NCI-H1436 (cell line): ENCODE data around the gene TBX15.
"Not testable (repeated sequence)": the region's sequence is repeated elsewhere in the genome, so short reads cannot be mapped to it uniquely, and the experiment has no call there.

Source experiments
- DNase-seq: peaks from one replicate; lab custom pipeline; 2025; lab: John Stamatoyannopoulos, UW

The TBX15 gene

GRCh38 chr1:118926261-118926660 is 61.9 kb downstream of the TBX15 start:
- no peak for DNase-seq

DNA sequence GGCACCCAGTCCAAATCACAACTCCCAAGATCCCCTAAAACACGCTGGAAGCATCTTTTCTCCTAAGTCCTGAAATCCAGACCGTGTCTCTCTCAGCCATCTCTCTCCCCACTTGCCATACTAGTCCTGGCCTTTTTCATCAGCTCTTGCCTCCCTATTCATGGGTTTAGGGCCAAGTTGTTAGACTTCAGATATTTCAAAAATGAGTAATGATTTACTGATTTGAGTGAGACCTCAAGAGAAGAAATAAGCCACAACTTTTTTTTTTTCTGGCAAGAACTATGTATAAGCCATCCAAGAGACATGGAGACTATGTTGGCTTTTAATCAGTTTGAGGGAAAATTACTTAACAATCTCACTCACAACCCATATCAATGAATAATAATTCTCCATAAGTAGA is 62.5 kb downstream of the TBX15 start:
- DNase-seq, result no peak

DNA sequence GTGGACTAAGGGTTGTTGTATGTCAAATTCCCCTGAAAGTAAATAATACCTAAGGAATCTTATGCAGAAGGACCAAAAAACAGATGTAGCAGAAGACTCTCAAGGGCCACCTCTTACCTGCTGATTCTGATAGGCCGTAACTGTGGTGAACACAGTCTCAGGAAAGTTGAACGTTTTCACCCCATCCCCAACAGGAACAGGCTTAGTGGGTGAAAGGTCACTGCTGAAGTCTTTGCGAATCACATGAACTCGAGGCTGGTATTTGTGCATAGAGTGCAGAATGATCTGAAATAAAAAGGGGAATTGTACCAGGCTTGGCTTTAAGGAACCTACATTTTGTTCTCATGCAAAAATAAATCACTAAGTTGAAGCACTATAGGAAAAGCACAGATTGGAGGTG is 64.8 kb downstream of the TBX15 start:
- DNase-seq, result no peak

GRCh38 chr1:118921994-118922393 is 66.1 kb downstream of the TBX15 start:
- no peak for DNase-seq

- no peak for DNase-seq
Observed at GRCh38 chr1:118920124-118920717, 67.9 kb downstream of the TBX15 start.

- no peak for DNase-seq
Observed at GRCh38 chr1:118918940-118919259, 69.2 kb downstream of the TBX15 start.

- DNase-seq, result no peak
Observed at GRCh38 chr1:118918230-118918939, 69.8 kb downstream of the TBX15 start.

- not testable (repeated sequence) for DNase-seq
Observed at GRCh38 chr1:118916346-118916745, 71.8 kb downstream of the TBX15 start.

- DNase-seq, result no peak
Observed at GRCh38 chr1:118914379-118915161, 73.6 kb downstream of the TBX15 start.

GRCh38 chr1:118913818-118914217 is 74.3 kb downstream of the TBX15 start:
- DNase-seq, result no peak

DNA sequence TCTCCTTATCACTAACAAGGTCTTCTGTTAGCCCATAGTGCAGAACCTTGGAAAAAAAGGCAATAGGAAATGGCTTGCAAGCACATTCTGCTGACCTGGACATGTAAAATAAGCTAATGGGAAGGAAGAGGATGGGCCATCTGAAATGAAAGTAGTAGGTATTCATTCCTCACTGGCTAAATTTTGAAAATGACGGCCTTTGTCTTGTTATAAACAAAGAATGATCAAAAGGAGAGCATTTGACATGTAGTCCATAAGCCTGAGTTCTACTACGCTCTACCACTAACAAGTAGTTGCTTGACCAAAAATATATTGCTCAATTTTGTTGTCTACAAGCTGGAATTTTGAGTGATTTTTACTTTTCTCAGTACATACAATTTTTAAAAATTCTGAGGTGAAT is 75.6 kb downstream of the TBX15 start:
- DNase-seq, result no peak

- no peak for DNase-seq
Observed at GRCh38 chr1:118911571-118911970, 76.6 kb downstream of the TBX15 start.

DNA sequence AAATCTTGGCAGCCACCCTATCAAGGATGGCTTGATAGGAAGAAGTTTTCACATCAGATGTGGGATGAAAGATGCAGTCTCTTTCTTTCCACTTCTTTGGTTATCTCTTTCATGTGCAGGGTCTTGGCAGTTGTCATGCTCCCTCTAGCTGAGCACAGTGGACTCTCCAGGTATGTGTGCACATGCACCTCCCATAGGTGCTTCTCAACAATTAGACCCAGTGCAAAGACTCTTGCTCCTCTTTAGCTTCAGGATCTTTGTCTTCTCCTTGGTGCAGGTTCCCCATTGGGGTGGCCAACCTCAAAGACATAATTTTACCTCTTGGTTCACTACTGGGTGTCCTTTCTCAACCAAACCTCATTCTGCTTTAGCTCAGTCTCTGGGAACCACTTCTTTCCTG is 80.7 kb downstream of the TBX15 start:
- no peak for DNase-seq

DNA sequence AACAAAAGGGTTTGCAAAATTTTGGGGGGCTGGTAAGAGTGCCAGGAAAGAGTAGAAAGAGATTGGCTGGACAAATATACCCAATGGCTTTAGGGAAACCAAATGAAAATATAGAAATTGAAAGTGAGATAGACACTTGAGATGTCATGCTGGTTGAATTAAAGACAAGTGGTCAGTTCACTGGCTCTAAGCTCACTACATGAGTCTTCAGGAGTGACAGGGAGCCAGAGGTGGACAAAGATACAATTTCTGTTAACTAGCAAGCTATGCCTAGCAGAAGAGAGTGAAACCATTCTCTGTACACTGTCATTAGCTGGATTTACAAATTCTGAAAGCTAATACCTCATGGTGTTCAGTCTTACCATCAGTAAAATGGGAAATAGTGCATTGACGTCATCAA is 82.5 kb downstream of the TBX15 start:
- no peak for DNase-seq

DNA sequence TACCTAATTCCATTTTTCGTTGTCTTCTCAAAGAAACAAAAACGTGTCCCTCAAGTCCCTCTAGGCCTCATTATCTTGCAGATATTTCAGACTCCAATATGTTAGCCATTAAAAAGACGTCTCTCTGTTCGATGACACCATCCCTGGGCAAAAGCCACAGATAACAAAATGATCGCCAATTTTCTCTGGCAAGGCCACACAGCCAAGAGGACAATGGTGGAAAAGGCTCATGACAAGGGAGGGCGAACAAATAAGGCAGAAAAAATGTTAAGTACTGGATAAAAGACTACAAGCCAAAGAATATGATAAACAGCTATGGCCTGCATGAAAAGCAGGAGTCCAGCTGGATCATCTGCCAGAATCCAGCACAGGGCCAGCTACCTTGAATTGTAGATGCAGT is 82.9 kb downstream of the TBX15 start:
- no peak for DNase-seq

GRCh38 chr1:118902711-118903191 is 85.4 kb downstream of the TBX15 start:
- no peak for DNase-seq

GRCh38 chr1:118902299-118902698 is 85.8 kb downstream of the TBX15 start:
- DNase-seq, result no peak

DNA sequence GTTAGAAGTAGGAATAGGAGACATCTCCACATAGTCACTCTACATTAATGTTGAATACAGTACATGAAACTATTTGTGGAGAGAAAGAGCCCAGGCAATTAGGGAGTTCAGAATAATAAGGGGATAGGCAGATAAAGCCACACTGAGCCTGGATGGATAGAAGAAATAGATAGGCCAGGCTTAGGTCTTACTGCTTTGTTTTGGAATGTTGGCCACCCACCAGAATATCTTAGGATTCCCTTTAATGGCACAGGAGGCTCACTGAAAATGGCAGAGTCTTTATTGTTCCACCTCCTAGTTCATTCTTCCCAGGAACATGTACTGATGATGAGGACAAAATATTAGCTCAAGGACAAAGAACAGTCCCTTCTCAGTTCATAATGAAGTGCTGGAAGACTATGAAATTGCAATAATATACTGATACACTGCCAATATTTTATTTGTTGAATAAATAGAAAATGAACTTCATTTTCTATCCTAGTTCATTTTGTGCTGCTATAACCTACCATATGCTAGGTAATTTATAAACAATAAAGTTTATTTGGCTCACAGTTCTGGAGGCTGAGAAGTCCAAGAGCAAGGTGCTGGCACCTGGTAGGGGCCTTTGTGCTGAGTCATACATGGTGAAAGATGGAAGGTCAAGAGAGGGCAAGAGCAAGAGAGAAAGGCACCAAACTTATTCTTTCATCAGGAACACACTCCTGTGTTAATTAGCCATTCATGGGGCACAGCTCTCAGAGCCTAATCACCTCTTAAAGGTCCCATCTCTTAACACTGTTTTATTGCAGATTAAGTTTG is 87.3 kb downstream of the TBX15 start:
- DNase-seq, result no peak

GRCh38 chr1:118899340-118899739 is 88.8 kb downstream of the TBX15 start:
- DNase-seq, result no peak

GRCh38 chr1:118898712-118899111 is 89.4 kb downstream of the TBX15 start:
- DNase-seq, result no peak

DNA sequence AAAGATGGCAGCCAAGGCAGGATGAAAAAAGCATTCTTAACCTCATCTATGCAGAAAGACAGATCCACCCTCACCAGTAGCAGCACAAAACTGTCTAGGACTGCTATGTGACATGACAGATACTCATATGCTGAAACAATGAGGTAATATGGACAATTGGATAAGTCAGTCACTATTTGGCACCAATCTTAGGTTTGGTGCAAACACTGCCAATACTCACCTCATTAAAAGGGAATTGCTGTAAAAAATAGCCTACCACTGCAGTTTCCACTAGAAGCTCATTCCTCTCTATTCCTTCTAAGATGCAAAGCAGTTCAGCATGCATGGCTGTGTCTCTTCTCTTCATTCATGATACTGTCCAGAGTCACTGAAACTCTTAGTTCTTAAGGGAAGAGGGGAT is 91.7 kb downstream of the TBX15 start:
- no peak for DNase-seq

DNA sequence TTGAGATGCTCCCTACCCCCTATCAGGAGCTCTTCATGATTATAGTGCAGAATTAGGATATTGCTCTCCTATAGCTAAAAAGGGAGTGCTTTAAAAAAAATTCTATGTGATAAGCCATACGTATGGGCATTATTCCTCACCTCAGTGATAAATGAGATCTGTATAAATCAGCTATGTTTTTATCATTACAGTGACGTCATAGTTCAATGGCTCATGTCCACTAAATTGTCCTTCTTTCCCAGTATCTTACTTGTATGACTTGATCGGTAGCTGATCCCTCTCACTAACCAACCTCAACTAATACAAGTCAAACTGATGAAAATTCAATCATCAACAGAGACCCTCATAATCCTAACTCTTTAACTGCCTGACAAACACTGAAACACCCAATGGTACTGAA is 93.3 kb downstream of the TBX15 start:
- DNase-seq, result no peak
